SK-N-DZ (cell line): ENCODE data around the gene ARHGAP9.
"Not testable (repeated sequence)": the region's sequence is repeated elsewhere in the genome, so short reads cannot be mapped to it uniquely, and the experiment has no call there.

ENCODE experiments used
- DNase-seq: peaks from one replicate; pipeline ENCODE4 v3.0.0-alpha.2; 2015; ENCODE audit warnings: low spot score

ARHGAP9 gene

DNA sequence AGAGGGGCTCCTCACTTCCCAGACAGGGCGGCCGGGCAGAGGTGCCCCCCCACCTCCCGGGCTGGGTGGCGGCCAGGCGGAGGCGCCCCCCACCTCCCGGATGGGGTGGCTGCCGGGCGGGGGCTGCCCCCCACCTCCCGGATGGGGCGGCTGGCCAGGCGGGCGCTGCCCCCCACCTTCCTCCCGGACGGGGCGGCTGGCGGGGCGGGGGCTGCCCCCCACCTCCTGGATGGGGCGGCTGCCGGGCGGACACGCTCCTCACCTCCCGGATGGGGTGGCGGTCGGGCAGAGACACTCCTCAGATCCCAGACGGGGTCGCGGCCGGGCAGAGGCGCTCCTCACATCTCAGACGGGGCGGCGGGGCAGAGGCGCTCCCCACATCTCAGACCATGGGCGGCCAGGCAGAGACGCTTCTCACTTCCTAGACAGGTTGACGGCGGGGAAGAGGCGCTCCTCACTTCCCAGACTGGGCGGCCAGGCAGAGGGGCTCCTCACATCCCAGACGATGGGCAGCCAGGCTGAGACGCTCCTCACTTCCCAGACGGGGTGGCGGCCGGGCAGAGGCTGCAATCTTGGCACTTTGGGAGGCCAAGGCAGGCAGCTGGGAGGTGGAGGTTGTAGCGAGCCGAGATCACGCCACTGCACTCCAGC, 15.5 kb upstream of the ARHGAP9 start:
- not testable (repeated sequence) for DNase-seq

DNA sequence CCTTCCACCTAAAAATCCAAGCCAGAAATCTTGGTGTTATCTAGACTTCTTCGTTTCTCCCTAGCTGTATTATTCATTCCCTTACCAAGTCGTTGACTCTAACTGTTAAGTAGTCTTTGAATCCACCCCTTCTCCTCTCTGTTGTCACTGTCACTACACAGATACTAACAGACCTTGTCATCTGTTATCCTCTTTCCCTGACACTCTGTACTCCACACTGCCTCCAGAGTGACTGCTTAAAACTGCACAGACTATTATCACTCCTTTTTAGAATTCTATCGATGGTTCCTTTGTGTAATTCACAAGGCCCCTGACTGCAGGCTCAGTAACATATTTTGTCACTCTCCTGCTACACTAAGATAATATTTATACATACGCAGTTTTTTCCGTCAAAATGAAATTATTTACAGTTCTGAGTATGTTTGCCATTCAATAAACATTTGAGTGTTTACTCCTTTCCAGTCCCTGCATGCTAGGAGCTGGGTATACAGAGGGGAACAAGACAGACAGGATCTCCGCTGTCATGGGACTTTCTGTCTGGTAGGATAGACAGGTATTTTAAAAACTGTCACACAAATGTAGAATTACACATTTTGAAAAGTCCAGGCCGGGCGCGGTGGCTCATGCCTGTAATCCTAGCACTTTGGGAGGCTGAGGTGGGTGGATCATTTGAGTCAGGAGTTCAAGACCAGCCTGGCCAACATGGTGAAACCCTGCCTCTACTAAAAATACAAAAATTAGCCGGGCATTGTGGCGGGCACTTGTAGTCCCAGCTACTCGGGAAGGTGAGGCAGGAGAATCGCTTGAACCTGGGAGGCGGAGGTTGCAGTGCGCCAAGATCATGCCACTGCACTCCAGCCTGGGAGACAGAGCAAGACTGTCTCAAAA, 12.0 kb upstream of the ARHGAP9 start:
- DNase-seq: no peak

DNA sequence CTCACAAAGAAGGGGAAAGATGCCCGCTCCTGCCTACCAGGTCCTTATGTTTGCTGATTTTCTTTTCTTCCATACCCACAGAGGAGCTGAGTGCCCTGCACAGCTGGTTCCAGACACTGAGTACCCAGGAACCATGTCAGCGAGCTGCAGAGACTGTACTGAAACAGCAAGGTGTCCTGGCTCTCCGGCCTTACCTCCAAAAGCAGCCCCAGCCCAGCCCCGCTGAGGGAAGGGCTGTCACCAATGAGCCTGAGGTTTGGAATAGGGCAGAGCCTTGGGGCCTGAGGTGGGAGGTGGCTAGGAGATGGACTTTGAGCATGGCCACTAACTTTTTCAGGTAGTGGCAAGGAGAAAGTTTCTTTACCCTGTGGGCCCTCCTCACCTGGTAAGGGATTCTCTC, 10.5 kb upstream of the ARHGAP9 start:
- no peak for DNase-seq

DNA sequence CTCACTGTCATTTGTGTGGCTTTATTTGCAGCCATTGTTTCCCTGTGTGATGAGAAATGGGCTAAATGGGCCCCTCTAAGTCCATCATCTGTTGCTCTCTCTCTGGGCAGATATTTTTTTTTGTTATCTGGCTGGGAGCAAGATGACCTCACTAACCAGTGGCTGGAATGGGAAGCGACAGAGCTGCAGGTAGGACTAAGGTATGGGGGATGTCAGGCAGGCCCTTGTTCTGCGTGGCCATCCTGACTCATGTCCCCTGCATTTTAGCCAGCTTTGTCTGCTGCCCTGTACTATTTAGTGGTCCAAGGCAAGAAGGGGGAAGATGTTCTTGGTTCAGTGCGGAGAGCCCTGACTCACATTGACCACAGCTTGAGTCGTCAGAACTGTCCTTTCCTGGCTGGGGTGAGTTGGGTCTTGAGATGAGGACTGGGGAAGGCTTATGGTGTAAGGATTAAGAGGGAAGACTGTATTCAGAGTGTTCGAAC, 9.5 kb upstream of the ARHGAP9 start:
- DNase-seq: no peak

DNA sequence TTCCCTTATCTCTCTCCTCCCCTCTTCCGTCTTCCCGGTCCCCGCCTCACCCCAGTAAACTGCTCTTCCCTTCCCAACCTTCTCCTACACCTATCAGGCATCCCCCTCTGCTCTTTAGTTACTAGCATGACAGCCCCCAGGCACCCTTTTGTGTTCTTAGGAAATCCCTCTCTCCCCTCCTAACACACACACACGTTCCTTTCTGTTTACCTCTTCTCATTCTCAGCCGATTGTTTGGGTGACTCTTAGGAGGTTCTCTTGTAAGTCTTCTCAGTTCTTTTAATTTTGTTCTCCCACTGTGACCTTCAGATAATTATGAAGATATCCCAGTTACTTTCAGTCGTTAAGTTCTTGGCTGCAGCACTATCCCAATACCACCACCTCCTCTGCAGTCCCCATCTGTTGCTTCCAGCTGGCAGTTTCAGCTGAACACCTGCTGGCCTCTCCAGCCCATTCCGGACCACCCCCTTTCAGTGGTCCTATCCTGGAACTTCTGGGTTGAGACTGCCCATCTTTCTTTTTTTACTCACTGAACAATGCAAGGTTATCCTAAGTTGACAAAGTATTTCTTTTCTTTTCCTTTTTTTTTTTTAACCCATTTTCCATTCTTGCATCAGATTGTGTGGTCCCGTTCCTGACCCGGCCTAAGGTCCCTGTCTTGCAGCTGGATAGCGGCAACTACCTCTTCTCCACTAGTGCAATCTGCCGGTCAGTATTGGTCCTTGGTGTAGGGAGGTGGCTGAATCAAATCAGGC, 8.9 kb upstream of the ARHGAP9 start:
- no peak for DNase-seq

DNA sequence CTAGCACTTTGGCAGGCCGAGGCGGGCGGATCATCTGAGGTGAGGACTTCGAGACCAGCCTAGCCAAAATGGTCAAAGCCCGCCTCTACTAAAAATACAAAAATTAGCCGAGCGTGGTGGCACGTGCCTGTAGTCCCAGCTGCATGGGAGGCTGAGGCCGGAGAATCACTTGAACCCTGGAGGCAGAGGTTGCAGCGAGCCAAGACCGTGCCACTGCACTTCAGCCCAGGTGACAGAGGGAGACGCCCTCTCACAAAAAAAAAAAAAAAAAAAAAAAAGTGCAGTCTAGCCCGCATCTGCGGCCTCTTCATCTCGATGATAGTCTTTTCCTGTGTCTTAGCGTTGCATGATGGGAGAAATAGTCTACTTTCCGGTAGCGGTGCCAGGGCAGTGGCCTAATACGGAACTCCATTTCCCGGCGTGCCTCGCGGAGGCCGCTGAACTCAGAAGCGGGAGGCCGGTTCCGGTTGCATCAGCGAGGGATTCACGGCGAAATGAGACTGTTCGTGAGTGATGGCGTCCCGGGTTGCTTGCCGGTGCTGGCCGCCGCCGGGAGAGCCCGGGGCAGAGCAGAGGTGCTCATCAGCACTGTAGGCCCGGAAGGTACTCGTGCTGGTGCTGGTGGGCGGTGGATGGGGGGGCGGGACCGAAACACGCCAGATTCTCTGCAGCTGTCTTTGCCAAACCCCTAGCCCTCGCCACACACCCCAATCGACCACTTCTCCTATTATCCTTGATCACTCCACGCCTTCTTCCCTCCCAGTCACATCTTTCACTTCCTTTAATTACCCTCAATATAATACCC, 8.1 kb upstream of the ARHGAP9 start, which contains the start of gene MARS1:
MARS1 (plus strand) TSS at position 472 of the 805 bp plus-strand sequence; CDS start at position 495, 23 bp downstream.
- DNase-seq: peak; percentile 98

DNA sequence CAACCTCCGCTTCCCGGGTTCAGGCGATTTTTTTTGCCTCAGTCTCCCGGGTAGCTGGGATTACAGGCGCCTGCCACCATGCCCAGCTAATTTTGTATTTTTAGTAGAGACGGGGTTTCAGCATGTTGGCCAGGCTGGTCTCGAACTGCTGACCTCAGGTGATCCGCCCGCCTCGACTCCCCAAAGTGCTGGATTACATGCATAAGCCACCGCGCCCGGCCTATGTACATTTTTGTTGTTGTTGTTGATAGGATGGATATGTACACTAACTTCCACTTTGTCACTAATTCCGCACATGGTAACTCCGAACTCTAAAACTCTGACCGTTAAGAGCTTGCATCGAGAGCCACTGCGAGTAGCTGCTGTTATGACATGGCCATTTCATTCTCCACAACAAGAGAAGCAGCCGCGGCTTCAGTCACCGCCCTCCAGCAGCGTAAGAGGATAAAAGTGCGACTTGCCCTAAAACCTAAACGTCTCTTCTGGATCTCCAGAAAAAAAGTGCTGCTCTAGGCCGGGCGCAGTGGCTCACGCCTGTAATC, 7.5 kb upstream of the ARHGAP9 start:
- DNase-seq: no peak

DNA sequence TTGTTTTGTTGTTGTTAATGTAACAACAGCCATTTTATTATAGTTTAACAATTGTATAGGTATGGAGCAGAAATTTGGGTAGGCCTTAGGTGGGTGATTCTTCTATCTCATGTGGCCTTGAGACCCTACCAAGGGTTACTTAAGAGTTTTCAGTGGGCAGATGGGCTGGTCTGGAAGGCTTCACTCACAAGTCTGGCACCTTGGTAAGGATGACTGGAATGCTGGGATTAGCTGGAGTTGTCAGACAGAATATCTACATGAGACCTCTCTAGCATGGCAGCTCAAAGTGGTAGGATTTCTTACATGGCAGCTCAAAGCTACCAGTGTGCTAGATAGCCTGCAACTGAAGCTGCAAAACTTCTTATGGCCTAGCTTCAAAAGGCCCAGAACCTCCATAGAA, 6.0 kb upstream of the ARHGAP9 start:
- no peak for DNase-seq

DNA sequence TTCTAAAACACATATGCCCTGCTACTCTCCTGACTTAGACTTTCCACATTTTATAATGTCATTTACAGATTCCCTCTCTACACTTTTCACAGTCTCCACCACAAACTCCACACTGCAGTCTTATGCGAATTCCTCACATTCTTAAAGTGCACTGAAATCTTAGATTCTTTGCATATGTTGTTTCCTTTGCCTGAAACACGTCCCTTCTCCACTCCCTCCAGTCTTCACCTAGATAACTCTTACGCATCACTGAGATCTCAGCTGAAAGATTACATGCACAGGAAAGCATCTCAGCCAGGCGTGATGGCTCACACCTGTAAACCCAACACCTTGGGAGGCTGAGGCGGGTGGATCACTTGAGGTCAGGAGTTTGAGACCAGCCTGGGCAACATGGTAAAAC, 3.8 kb upstream of the ARHGAP9 start:
- no peak for DNase-seq

DNA sequence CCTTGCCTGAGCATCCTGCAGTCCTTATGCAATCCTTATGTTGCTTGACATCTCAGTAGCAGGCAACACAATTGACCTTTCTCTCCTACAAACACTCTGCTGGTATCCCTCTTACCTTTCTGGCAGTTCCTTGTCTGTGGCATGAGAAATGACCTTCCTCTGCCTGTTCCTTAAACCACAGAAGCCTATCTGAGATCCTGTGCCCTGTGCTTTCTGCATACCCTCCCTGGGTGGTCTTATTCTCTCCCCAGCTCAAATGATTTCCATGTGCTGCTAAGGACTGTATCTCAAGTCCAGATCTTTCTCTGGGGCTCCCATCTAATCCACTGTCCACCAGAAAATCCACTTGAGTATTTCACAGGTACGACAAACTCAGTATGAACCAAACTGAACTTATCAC, 2.0 kb upstream of the ARHGAP9 start:
- DNase-seq: no peak

DNA sequence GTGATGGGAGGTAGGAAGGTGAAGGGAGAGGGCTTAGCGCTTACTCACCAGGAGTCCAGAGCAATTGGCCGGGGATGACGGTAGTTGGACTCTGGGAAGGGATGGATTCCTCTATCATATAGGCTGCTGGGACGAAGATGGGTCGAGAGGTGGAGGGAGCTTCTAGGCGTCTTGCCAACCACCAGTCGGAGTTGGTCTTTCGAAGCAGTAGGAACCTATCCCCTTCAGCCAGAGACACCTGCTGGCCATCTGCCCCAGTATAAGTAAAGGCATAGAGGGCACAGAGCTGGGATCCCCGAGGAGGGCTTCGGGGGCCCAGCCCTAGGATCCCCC, 657 bp downstream of the ARHGAP9 start:
- DNase-seq: no peak

DNA sequence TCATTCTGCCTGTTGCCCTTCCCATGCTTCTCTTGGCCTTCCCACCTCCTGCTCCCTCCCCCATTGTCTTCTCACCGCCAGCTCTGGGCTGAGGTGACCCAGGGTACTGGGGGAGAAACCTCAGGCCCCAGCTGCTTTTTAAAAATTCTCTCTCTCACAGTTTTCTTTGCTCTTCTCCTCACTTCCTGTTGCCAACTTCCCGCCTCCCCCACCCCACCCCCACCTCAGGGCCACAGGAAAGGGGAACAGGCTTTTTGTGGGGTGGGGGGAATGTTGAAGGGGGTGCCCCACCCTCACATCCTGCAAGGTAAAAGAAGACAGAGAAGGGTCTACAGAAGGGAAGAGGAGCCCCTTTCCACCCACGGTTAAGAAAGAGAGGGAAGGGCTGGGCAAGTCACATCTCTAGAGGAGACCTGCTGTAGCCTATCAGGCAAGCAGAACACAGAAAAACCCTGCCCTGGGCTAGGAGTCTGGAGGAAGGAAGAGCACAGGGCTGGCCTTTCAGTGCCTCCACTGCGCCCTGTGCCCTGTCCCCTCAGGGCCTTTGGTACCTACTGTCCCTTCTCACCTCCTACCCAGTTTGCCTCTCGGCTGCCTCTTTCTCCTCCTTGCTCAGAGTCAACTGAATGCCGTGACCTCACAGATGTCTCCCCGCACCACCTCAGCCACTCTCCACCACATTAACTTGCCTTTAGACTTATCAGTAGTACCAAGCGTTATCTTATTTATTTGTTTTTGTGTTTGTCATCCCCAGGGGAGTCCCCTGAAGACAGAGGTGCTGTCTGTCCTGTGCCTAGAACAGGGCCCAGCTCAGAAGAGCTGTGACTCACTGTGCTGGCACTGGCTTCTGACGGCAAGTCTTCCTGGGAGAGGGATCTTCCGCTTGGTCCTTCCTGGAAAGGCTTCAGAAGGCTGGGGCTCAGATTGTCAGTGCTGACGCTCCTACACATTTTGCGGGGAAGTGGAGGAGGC, 1.7 kb downstream of the ARHGAP9 start:
- DNase-seq: no peak

DNA sequence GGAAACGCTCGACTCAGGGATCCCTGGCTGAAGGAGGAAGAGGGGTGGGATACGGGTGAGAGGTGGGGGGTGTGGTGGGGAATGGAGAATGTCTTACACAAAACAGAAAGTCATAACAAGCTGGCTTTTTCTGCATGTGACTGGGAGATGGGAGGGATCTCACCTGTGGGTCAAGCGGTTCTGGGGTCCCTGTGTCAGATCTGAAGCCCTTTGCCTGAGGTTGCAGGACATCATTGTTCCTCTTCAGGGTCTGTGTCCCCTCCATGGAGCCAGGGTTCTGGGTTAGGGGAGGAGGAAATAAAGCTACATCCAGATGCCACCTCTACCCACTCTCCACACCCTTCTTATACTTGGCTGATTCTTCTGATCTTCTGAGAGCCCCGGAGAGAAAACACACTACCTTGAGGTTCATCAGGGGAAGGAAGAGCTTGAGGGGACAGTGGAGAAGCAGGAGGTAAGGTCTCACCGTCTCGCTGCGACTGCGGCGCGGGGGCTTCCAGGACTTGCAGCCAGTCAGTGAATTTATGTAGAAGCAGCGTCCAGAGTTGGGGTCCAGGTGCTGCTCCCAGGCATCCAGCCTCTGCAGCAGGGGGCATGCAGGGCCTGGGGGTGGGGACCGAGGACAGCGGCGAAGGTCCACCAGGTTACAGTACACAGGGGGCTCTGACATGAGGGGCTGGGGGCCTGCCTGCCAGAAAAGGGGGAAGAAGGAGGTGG, 2.5 kb downstream of the ARHGAP9 start:
- DNase-seq: no peak

DNA sequence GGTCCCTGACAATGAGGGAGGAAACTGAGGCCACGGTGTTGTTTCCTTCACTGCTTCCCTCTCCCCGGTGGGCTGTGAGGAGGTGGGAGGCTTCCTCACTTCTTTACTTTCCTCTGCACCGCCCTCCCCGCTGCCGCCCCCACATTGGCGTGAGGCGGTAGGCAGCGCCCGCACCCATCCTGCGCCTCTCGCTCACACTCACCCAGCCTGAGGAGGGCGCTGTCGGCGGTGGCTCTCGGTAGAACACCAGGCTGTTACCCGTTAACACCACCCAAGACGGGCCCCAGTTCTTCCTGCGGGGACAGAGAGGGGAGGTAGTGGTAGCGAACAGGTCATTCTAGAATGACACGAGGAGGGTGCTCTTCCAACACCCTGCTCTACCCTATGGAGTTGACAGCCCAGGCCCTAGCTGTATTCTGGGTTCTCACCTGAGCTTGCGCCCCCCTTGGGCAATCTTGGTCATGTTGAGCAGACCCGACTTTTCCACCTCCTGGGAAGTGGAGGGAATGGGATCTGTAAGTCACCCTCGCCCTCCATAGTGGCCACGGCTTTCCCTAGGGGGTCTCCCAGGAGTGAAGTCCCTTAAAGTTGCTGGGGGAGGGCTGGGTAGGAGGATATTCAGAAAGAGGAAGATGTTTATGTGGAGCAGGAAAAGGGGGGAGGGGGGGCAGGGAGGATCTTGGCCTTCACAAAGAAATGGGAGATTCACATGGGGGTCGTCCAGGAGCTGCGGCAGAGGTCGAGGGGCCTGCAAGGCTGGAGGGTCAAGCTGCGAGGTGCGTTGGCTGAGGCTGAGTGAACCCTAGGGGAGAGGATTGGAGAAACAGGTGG, 3.3 kb downstream of the ARHGAP9 start:
- no peak for DNase-seq

DNA sequence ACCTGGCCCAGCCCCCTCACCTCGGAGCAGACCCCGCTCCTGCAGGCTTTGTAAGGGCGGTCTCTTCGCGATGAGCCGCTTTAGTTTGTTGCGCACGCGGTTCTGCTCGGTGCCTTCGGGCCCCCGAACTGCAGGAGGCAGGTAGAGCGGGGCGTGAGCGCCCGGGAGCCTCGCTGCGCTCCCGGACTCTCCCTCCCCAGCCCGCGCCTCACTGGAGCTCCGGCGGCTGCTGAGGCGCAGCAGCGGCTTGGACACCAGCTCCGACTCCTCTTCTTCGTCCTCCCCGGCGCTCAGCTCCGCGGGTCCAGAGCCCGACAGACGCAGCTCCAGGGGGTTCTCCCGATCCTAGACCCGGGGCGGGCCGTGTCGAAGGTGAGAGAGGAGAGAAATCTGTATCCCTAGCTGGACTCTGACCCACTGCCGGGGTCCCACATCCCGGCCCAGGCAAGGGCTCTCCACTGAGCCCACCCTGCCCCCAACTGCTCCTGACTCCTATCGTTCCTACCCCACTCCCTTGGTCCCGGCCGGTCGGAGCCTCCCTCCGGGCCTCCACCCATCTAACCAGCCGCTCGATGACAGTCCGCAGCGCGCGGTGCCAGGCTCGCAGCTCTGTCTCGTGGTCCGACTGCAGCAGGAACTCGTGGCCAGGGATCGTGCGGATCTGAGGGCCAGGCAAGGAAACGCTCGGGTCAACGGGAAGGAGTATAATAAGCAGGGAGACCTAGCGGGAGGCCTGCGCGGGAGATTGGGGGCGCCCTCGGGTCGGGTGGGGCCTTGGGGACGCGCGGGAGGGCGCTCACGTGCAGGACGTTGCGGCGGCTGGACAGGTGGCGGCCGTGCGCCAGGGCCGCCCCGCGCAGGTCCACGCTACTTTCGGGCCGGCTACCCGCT, 4.2 kb downstream of the ARHGAP9 start:
- DNase-seq: no peak

DNA sequence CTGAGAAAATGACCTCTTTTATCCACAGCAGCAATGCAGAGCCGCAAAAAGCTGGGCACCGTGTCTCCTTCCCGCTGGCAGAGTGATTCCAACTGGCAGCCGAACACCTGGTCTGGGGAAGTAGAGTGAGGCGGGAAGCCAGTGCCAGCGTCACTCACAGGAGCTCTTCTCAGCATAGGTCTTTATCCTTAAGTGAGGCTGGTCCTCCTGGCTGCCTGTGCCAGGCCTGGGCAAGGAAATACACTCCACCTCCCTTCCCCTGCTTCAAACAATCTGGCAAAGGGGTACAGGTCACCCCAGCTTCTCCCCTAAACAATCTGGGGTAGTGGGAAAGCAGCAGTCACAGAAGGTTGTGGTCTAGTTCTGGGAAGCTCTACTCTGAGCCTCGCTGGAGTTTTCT, 4.8 kb downstream of the ARHGAP9 start:
- DNase-seq: no peak

DNA sequence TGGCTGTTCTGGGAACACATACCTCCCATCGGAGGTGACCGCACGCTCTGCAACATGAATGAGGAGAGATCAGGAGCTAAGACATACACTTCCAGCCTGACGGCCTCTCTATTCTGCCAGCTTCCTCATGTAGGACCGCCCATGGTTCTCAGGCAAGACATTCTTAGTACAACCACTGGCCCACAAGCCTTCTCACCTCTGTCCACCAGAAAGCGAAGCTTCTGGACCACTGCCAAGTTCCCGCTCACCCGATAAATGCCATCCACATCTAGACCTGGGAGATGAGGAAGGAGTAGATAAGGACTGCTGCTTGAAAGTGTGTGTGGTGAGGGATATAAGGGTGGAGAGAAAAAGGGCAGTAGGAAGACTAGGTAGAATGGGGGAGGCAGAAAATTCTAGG, 5.2 kb downstream of the ARHGAP9 start:
- DNase-seq: no peak
